Measurements from ENCODE around the gene PFN3.

Gene PFN3

DNA sequence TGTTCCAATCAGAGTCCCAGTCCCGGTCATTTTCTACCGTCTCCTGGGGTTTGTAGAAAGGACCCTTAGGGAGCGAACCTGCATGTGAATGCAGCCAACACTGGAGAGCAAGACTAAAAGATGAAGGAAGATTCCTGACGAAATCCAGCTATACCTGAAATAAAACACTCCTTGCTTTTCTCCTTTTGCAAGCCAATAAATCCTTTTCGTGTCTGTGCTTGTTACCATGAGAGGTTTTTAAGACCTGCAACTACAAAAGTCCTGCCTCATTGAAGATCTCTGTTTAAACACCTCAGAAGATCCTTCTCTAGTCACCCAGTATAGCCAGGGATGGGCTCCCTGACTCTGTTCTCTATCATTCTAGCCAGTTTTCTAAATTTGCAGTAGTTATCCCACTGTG lies 26.2 kb downstream of the PFN3 start:
- no peak for DNase-seq (ENCODE audit: low read depth in 1 of 2, low spot score in 1 of 2)

DNA sequence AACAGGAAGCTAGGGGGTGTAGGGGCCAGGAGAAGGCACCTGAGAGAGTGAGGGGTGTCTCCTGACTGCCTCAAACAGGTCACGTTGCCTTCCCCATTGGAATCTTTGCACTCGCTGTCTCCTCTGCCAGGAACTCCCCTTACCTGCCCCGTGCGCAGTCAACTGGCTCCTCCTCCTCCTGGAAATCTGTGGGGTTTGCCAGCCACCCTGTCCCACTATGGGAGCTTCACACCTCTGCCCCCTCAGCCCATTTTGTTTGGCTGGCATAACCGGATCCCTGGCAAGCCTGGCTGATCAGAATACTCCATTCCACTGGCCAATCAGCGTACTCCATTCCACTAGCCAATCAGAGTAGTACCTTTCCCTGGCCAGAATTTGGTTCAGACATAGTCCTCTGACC lies 26.7 kb downstream of the PFN3 start:
- no peak for DNase-seq (ENCODE audit: low read depth in 1 of 2, low spot score in 1 of 2)

DNA sequence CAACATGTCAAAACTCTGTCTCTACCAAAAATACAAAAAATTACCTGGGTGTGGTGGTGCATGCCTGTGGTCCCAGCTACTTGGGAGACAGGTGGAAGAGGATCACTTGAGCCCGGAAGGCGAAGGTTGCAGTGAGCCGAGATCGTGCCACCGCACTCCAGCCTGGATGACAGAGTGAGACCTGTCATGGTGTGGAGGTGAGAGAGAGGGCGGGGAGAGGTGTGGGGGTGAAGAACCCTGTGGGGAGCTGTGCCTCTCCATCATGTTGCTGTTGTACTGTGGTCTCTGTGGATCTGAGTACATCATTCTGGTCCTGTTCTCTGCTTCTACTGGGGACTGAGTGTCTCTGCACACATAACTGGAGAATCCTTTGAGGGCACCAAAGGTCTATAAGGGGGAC lies 27.6 kb downstream of the PFN3 start:
- DNase-seq (ENCODE audit: low read depth in 1 of 2, low spot score in 1 of 2) = no peak

DNA sequence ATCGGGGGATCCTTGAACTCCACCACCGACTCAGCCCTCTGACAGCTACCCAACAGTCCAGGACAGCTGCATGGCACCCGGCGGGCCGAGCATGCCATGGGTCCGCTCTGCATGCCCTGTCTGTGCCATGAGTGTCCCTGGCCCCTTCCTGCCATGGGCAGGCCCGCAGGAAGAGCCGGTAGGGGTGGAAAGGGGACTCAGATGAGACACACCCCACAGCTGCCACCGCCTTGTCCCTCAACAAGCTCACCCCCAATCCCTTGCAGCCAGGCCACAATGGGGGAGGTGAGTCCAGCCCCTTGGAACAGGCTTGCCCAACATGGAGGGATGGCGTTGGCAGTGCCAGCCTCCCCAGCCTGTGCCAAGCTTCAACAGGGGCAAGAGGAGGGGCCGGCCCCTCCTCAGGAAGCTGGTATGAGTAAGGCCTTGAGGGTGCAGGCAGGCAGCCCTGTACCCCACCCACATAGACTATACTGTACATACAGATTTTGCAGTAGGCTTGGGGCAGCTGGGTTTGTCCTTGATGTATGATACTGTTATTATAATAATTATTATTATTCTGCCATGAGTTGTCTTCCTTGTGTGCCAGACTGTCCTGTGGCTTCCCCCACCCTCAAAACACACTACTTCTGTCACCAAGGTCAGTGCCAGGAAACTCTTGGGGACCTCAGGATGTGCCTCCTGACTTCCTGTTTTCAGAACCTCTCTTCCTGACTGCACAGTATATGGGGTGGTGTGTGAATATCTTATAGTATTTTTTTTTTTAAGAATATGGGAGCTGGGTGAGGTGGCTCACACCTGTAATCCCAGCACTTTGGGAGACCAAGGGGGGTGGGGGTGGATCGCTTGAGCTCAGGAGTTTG lies 28.2 kb downstream of the PFN3 start:
- no peak for DNase-seq (ENCODE audit: low read depth in 1 of 2, low spot score in 1 of 2)

DNA sequence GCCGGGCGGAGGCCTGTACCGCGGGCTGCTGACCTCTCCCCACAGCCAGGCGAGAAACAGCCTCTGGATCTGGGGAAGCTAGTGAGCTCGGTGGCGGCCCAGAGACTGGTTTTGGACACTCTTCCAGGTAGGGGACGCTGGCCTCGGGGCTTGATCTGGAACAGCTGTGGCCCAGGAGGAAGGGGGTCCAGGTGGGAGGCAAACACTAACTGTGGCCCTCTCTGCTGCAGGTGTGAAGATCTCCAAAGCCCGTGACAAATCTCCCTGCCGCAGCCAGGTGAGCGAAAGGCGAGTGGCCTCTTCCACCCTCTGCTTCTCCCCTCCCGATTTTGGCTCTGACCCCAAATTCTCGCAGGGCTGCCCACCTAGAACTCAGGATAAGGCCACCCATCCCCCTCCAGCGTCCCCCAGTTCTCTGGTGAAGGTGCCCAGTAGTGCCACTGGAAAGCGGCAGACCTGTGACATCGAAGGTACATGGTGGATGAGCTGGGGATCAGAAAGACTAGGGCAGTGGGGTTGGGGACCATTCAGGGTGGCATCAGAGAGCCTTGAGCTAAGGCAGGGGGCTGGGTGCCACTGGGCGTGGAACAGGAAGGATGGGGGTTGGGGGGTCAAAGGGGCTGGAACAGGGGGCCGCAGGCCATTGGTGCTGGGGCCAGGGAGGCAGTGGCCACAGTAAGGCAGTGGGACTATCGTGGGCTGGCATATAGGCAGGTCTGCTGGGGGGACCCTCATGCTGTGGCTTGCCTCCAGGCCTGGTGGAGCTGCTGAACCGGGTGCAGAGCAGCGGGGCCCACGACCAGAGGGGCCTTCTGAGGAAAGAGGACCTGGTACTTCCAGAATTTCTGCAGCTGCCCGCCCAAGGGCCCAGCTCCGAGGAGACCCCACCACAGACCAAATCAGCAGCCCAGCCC lies 29.1 kb downstream of the PFN3 start:
- no peak for DNase-seq (ENCODE audit: low read depth in 1 of 2, low spot score in 1 of 2)

DNA sequence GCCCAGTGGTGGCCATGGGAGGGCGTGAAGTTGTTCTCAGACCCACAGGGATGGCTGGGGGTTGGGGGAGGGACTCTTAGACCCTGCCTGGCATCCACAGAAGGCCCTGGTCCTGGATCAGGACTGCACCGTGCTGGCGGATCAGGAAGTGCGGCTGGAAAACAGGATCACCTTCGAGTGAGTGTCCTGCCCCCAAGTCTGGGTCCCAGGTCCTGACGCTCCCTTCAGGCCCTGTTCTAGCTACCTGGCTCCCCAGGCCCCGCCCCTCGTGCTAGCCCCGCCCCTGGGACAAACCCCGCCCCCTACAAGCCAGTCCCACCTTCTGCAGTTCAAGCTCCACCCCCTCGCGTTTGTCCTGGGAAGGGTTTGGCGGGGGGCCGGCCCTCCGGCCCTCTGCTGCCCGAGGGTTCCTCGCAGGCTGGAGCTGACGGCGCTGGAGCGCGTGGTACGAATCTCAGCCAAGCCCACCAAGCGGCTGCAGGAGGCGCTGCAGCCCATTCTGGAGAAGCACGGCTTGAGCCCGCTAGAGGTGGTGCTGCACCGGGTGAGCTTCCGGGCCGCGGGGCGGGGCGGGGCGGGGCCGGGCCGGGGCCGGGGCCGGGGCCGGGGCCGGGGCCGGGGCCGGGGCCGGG lies 29.9 kb downstream of the PFN3 start:
- DNase-seq (ENCODE audit: low read depth in 1 of 2, low spot score in 1 of 2) = no peak

DNA sequence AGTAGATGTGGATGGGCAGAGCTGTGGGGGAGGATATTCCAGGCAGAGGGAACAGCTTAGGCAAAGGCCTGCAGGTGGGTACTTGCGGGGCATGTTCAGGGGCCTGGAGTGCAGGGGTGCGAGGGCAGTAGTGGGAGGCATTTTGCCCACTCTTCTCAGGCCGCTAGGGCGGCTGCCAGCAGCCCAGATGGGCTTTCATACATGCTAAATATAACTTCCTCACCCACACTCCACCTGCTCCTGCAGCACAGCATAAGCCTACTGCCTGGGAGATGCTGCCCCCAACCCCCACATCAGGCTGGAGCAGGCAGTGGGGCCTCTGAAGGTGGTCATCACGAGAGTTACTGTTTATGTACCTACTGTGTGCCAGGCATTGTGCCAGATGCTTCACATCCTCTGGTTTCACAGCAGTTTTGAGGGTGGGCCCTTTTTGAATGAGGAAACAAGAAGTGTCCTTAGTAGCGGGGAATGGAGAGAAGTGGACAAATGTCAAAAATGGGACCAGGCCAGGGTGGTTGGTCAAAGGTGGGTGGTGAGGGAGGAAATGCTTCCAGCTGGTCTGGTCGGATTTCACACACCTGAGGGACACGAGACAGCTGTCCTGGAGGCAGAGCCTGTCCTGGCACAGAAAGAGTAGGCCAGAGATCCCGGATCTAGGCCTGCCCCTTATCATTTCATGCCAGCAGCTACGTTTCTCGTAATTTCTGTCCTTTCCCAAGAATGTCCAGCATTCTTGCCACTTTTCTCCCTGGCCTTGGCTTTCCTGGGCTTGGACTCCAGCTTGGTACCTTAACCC lies 30.6 kb downstream of the PFN3 start:
- no peak for DNase-seq (ENCODE audit: low read depth in 1 of 2, low spot score in 1 of 2)

DNA sequence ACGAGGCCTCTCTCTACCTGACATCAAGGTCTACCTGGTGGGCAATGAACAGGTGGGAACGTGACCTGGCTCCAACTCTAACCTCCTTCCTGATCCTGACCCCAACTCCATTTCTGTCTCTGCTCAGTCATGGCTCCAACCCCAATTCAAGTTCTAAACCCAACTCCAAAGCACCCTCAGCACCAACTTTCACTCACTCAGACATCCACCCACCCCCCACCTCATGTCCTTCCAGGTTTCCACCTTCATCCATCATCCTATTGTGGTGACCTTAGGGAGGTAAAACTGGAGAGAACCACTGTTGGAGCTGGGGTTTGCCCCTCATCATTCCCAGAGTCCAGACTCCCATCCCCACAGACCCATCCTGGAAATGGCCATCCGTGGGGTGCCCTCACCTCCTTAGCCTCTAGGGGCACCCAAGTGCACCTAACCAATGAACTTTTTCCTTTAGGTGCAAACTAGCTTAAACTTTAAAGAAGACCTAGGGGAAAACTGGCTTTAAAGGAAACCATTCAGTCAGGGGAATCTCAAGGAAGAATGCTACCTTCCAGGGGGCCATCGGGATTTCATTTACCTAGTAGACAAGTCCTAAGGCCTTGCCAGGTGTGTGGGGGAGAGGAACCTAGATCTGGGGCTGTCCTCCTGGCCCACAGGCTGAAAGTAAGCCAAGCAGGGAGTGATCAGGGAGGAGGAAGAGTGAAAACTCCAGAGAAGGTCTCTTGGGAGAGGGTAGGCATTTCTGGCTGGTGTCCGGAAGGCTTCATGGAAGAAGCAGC lies 31.4 kb downstream of the PFN3 start:
- DNase-seq (ENCODE audit: low read depth in 1 of 2, low spot score in 1 of 2) = no peak

DNA sequence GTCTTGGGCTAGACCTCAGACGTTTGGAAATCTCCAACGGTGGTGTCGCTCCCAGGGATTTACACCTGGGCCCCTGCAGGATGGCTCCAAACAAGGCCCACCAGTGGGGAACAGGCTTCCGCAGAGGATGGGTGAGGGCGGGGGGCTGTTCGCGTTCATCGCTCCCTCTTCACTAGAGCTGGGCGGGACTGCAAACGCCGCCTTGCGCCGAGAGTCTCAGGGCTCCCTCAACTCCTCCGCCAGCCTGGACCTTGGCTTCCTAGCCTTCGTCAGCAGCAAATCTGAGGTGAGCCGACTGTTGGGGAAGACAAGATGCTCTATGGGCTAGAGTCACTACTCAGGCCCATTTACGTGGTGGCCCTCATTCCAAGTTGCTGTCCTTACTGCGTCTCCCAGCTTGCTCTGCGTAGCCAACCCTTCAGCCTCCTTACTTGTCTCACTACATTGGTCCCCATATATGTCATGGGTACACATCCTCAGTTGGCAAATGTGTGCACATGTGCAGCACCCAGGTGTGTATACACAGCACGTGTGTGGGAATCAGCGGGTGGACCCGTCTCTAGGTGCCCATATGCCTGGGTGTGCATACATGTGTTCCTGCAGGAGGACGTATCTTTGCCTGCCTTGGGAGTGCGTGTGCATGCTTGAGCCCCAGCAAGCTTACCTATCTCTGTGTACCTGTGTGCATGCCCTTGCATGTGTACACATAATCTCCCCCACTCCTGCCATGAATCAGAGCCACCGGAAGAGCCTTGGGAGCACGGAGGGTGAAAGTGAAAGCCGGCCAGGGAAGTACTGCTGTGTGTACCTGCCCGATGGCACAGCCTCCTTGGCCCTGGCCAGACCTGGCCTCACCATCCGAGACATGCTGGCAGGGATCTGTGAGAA lies 32.2 kb downstream of the PFN3 start:
- no peak for DNase-seq (ENCODE audit: low read depth in 1 of 2, low spot score in 1 of 2)

DNA sequence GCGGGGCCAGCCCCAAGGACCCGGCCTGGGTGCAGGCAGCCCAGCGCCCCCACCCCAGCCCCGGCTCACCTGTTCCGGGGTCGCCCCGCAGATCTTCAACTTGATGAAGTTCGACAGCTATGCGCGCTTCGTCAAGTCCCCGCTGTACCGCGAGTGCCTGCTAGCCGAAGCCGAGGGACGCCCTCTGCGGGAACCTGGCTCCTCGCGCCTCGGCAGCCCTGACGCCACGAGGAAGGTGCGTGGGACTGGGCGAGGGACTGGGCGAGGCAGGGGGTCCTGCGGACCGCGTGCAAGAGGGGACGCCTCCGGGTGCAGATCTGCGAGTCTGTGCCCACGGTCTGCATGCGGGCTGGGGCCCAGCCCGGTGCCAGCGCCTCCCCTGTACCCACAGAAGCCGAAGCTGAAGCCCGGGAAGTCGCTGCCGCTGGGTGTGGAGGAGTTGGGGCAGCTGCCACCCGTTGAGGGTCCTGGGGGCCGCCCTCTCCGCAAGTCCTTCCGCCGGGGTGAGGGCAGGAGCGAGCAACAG lies 33.1 kb downstream of the PFN3 start:
- DNase-seq (ENCODE audit: low read depth in 1 of 2, low spot score in 1 of 2) = no peak

DNA sequence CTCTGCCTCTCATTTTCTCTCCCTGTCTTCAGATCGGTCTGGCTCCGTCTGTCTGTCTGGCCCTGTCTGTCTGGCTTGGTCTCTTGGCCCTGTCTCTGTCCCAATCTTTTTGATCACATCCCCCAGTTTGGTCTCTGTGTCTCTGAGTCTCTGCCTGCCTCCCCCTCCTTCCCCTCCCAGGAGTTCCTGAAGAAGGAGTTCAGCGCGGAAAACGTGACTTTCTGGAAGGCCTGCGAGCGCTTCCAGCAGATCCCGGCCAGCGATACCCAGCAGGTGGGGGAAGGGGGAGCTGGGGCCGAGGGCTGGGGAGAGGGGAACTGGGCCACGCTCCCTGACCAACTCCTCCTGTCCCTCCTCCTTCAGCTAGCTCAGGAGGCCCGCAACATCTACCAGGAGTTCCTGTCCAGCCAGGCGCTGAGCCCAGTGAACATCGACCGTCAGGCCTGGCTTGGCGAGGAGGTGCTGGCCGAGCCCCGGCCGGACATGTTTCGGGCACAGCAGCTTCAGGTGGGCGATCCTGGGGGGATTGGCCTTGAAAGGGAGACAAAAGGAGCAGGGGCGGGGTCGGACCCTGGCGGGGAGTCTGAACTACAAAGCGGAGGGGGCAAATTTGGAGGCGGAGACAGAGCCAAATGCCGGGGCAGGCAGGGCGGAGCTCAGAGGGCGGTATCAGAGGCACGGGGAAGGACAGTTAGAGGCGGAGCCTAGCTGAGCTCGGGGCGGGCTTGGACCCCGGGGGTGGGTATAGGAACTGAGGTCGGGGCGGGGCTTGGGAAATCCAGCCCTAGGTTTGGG lies 33.7 kb downstream of the PFN3 start:
- no peak for DNase-seq (ENCODE audit: low read depth in 1 of 2, low spot score in 1 of 2)

DNA sequence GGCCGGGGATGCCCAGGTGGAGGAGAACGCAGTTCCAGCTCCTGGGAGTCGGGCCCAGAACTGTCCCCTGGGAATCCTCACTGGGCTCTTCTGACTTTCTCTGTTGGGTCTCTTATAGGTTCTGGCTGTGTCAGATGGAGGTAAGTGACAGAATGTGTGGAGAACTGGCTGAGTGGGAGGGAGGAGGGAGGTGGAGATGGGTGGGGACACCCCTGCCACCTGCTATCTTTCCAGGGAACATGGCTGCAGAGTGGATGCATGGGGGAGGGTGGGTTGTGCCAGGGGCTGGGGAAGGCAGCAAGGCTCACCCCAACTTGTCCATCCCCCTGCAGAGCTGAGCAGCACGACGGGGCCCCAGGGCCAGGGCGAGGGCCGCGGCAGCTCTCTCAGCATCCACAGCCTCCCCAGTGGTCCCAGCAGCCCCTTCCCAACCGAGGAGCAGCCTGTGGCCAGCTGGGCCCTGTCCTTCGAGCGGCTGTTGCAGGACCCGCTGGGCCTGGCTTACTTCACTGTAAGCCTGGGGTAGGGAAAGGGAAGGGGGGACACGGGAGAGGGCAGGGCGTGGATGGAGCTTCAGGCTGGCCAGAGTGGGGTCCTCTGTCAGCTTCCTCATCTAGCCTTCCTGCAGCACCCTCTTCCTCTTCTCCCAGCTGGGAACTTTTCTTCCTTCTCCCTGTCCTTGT lies 34.5 kb downstream of the PFN3 start:
- no peak for DNase-seq (ENCODE audit: low read depth in 1 of 2, low spot score in 1 of 2)

DNA sequence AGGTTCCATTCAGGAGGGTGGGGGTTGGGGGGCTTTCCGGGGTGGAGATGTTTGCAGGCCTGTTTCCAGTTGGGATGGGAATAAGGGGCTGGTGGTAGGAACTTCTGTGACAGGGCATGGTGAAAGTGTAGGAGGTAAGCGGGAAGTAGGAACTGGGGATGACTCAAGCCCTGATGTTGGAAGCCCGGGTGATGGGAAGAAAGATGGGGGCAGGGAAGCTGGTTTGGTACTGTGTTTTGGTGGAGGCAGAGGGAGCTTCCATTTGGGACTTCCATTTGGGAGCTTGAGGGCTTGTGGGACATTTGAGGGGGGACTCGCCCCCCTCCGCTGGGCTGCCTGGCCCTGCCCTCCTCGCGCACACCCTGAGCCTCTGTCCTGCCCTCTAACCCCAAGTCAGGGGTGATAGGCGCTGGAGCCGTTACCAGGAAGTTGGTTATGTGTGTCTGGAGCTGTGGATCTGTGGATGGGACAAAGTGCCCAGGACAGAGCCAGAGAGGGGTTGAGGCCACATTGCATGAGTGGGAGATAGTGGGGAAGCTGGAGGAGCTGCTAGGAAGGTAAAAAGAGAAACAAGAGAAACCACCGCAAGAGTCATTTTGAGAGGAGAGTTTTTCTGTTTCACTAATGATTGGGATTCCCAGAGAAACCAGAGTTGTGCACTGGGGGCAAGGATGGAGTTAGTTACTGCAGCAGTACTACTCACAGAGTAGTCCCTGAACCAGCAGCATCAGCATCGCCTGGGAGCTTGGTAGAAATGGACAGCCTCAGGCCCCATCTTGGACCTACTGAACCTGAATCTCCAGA lies 36.1 kb downstream of the PFN3 start:
- DNase-seq (ENCODE audit: low read depth in 1 of 2, low spot score in 1 of 2) = no peak

DNA sequence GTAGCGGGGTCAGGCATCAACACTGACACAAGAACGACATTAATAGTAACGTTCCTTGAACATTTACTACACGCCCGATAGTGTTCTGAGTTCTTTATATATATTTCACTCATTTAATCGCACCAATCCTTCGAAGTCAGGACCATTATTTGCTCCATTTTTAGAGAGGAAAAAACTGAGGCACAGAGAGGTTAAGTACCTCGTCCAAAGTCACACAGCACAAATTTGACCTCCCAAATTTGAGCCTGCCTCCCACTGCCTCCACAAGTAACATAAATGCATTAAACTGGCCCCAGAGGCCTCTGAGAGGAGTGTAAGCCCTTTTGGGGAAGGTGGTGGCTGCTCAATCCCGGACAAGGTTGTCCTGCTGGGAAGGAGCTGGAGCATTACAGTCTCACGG lies 36.9 kb downstream of the PFN3 start:
- DNase-seq (ENCODE audit: low read depth in 1 of 2, low spot score in 1 of 2) = no peak

DNA sequence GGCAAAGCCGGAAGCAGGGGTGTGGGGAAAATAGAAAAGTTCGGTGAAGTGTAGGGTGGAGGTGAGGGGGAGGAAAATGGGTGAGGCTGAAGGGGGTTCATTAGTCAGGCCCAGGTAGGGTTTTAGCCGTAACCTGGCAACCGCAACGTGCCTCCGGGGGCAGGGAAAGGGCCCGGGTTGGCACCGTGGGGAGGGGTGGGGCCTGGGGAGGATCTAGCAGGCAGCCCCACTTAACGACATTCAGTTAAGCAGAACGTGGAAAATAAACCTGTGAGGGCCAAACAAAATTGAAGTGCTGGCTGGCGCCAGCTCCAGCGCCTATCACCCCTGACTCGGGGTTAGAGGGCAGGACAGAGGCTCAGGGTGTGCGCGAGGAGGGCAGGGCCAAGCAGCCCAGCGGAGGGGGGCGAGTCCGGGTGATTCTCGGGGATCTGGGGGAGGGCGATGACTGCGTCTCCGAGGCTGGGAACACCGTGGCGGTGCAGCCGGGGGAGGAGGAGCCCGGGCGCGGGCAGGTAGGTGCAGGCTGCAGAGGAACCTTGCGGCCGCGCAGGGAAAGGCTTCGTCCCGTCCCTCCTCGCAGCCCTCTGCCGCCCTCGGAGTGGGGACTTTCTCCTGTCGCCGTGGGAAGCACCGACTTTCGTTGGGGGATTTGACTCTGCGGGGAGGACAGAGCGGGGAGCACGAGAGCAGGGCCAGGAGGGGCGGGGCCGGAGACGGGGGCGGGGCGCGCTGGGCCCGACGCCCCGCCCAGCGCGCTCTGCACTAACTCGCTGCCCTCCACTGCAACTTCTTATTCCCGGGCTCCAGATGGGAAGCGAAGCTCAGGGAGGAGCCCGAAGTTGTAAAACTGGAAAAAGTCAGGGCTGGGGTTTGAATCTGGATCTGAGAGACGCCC lies 37.6 kb downstream of the PFN3 start:
- DNase-seq (ENCODE audit: low read depth in 1 of 2, low spot score in 1 of 2) = peak; percentile 34 to 65

DNA sequence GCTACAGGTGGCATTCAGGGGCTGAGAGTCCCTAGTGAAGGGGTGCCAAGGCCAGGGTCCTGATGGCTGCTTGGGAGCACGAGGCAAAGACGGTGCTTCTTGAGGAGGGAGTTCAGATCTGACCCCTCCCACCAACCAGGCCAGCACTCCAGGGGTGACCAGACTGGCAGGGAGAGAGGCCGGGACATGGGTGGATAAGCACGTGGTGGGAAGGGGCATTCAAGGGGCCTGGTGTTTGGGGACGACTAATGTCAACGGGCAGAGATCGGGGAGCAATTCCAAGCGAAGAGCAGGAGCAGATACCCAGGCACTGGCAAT lies 38.2 kb downstream of the PFN3 start:
- no peak for DNase-seq (ENCODE audit: low read depth in 1 of 2, low spot score in 1 of 2)
